Activated T-helper 2 cell treated with anti-CD3 and anti-CD28 coated beads, Interferon-gamma antibody, Interleukin-2, Interleukin-4, amounts not matched to agents 10 μg/mL and 5 μg/mL and 100 μg/mL, durations not matched to agents 14 hours and 24 hours and 36 hours (primary cell): ENCODE results near the gene FAM114A1. TPM values are rescaled to one million over a fixed set of nuclear protein-coding genes. Genes with fewer than 3 reads are reported as not detected.

Experiments
- DNase-seq: peaks from one replicate; pipeline ENCODE4 v3.0.0; 2021; ENCODE audit warnings: low spot score
- H3K27ac Mint-ChIP-seq: one replicate; pipeline ENCODE4 v1.8.0; 2021; ENCODE audit warnings: mixed read lengths
- H3K27me3 Mint-ChIP-seq: one replicate; pipeline ENCODE4 v1.8.0; 2021; ENCODE audit warnings: low read depth, mixed read lengths
- H3K36me3 Mint-ChIP-seq: one replicate; pipeline ENCODE4 v1.8.0; 2021; ENCODE audit warnings: low read depth, mixed read lengths
- H3K4me1 Mint-ChIP-seq: one replicate; pipeline ENCODE4 v1.8.0; 2021; ENCODE audit warnings: low read depth, mixed read lengths
- H3K4me3 Mint-ChIP-seq: one replicate; pipeline ENCODE4 v1.8.0; 2021; ENCODE audit warnings: low read depth, mild to moderate bottlenecking, moderate library complexity, mixed read lengths
- H3K9me3 Mint-ChIP-seq: one replicate; pipeline ENCODE4 v1.8.0; 2021; ENCODE audit warnings: mixed read lengths
- intact Hi-C: fragments of 100-400 bp; cut with micrococcal nuclease; formaldehyde crosslinking; loops from one replicate; pipeline ENCODE4 v1.15.1; 2023
- total RNA-seq: library from RNA; stranded (reverse); gene quantifications from 2 replicates; pipeline ENCODE4 v1.2.3, GENCODE V29; 2022

Gene FAM114A1
- total RNA-seq, 1 donor from 2014 or later: 0.14 TPM

- H3K4me1 Mint-ChIP-seq: peaks cover 10% of the 10 kb centered on the region
- no peaks in the 10 kb centered on the region for H3K9me3 Mint-ChIP-seq
- peaks cover 38% of the 10 kb centered on the region for H3K27me3 Mint-ChIP-seq
- H3K27ac Mint-ChIP-seq: no peak overlapping the region
- H3K4me3 Mint-ChIP-seq: no peak overlapping the region
- no peak for DNase-seq
- intact Hi-C loops: loop anchor here (10.0 kb wide), 1 partner anchor 691 kb away; no protein-coding TSS in a partner anchor
- no peaks in the 10 kb centered on the region for H3K36me3 Mint-ChIP-seq
These were observed 2.2 kb upstream of the FAM114A1 start for GRCh38 chr4:38865445-38865844.

- DNase-seq: no peak
- Mint-ChIP-seq H3K36me3 (no peaks in the 10 kb centered on the region), H3K4me1 (peaks cover 9% of the 10 kb centered on the region), H3K27ac (no peak overlapping the region), H3K27me3 (peaks cover 31% of the 10 kb centered on the region), H3K9me3 (no peaks in the 10 kb centered on the region), H3K4me3 (peak overlapping the region; percentile 75)
- intact Hi-C loops: loop anchor here (10.0 kb wide), 1 partner anchor 692 kb away; no protein-coding TSS in a partner anchor
These were observed 581 bp upstream of the FAM114A1 start for GRCh38 chr4:38866973-38867477.

DNA sequence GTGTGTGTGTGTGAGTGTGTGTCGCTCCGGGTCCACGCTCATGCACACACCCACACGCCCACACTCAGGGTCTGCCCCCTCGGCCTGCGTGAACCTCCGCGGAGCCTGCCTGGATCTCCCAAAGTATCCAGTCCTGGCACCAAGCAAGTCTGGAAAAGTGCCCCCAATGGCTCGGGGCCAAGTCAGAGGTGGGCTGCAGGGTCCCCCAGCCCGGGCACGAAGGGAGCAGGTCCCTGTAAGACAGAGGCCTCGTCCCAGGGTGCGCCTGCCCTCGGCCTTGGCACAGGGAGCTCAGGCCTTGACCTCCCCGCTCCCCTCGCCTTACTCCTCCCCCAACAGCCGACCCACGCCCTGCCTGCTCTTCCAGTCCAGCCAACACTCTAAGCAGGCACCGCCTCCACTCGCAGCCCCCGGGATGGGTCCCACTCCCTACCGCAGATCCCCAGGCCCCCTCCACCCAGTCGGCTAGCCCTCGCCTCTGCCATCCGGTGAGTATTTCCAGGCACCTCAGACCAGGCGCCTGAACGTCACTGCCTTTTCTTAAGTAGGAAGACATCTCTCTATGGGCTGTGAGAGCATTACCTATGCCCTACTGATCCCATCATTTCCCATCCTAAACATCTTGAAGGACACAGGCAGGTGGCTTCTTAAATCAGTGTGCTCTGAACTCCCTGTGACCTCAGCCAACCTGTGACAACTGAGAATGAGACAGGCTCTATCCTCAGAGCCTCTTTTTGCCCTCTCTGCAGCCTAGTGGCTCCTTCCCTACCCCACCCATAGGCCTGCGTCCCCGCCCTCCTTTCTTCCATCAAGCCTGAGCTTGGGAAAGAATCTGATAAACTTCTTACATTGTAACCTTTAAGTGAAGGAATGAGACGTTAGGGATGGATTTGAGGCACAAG is 704 bp downstream of the FAM114A1 start:
- no peak for DNase-seq

DNA sequence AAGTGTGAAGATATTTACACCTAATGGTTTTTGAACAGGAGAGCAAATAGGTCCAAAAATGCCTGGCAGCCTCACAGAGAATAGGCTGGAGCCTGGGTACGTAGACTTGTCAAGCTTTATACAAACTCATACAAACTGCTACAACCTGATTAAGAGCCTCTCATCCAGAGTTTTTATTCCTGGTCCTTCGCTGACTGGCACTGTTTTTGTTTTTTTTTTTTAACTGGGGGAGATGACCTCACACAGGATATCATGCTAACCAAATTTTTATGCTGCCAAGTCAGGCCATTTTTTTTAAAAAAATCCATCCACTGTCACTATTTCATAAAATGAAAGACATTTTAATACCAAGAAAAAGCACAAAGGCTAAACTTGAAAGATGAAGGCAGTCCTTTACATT is 1.9 kb downstream of the FAM114A1 start:
- no peak overlapping the region for H3K4me3 Mint-ChIP-seq
- intact Hi-C loops: loop anchor here (10.0 kb wide), 1 partner anchor 695 kb away; no protein-coding TSS in a partner anchor
- no peaks in the 10 kb centered on the region for H3K36me3 Mint-ChIP-seq
- DNase-seq: no peak
- peaks cover 31% of the 10 kb centered on the region for H3K27me3 Mint-ChIP-seq
- no peak overlapping the region for H3K27ac Mint-ChIP-seq
- H3K9me3 Mint-ChIP-seq: no peaks in the 10 kb centered on the region
- H3K4me1 Mint-ChIP-seq: peaks cover 9% of the 10 kb centered on the region

More for the DNA sequence above, 704 bp downstream of the FAM114A1 start:
- peaks cover 30% of the 10 kb centered on the region for H3K27me3 Mint-ChIP-seq
- no peak overlapping the region for H3K27ac Mint-ChIP-seq
- peak overlapping the region; percentile 70 for H3K4me3 Mint-ChIP-seq
- no peaks in the 10 kb centered on the region for H3K9me3 Mint-ChIP-seq
- peaks cover 9% of the 10 kb centered on the region for H3K4me1 Mint-ChIP-seq
- intact Hi-C loops: loop anchor here (10.0 kb wide), 1 partner anchor 694 kb away; no protein-coding TSS in a partner anchor
- no peaks in the 10 kb centered on the region for H3K36me3 Mint-ChIP-seq

- no peak overlapping the region for H3K27ac Mint-ChIP-seq
- H3K4me1 Mint-ChIP-seq: peaks cover 9% of the 10 kb centered on the region
- no peak for DNase-seq
- H3K36me3 Mint-ChIP-seq: no peaks in the 10 kb centered on the region
- H3K9me3 Mint-ChIP-seq: no peaks in the 10 kb centered on the region
- peaks cover 35% of the 10 kb centered on the region for H3K27me3 Mint-ChIP-seq
- no peak overlapping the region for H3K4me3 Mint-ChIP-seq
- intact Hi-C loops: no loop called here
These were observed 2.6 kb downstream of the FAM114A1 start for GRCh38 chr4:38870098-38870808.

DNA sequence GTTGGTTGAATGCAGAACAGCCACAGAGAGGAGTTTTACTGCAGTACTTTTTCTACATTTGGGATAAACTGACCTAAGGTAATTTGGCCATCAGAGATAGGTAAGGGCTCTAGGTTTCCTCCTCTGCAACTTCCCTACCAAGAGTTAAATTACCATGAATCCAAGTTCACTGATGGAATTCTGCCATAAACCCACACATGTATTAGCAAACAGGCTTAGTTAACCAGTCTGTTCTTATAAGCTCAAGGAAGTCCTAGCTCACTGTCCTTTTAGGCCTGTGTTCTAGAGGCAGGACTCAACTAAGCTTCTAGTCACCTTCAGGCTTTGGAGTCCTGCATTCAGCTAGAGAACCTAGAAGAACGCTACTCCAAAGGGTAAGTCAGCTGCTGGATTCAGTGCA is 4.0 kb downstream of the FAM114A1 start:
- Mint-ChIP-seq H3K4me3 (no peak overlapping the region), H3K36me3 (no peaks in the 10 kb centered on the region), H3K9me3 (no peaks in the 10 kb centered on the region), H3K4me1 (peaks cover 9% of the 10 kb centered on the region), H3K27me3 (peaks cover 42% of the 10 kb centered on the region), H3K27ac (no peak overlapping the region)
- no peak for DNase-seq
- intact Hi-C loops: no loop called here

GRCh38 chr4:38872620-38873019 is 5.0 kb downstream of the FAM114A1 start:
- Mint-ChIP-seq H3K9me3 (no peaks in the 10 kb centered on the region), H3K4me1 (peaks cover 5% of the 10 kb centered on the region)

GRCh38 chr4:38873290-38873944 is 5.8 kb downstream of the FAM114A1 start:
- intact Hi-C loops: no loop called here
- Mint-ChIP-seq H3K4me3 (no peak overlapping the region), H3K4me1 (peaks cover 4% of the 10 kb centered on the region), H3K27me3 (peaks cover 36% of the 10 kb centered on the region), H3K9me3 (no peaks in the 10 kb centered on the region), H3K27ac (no peak overlapping the region), H3K36me3 (no peaks in the 10 kb centered on the region)
- DNase-seq: no peak

More at GRCh38 chr4:38872620-38873019, 5.0 kb downstream of the FAM114A1 start:
- no peak overlapping the region for H3K4me3 Mint-ChIP-seq
- no peak for DNase-seq
- intact Hi-C loops: no loop called here
- H3K36me3 Mint-ChIP-seq: no peaks in the 10 kb centered on the region
- no peak overlapping the region for H3K27ac Mint-ChIP-seq
- H3K27me3 Mint-ChIP-seq: peaks cover 38% of the 10 kb centered on the region

- Mint-ChIP-seq H3K4me1 (no peaks in the 10 kb centered on the region), H3K27ac (no peak overlapping the region), H3K9me3 (no peaks in the 10 kb centered on the region), H3K4me3 (no peak overlapping the region), H3K27me3 (peaks cover 25% of the 10 kb centered on the region), H3K36me3 (no peaks in the 10 kb centered on the region)
- no peak for DNase-seq
- intact Hi-C loops: no loop called here
These were observed 9.0 kb downstream of the FAM114A1 start for GRCh38 chr4:38876636-38877035.

DNA sequence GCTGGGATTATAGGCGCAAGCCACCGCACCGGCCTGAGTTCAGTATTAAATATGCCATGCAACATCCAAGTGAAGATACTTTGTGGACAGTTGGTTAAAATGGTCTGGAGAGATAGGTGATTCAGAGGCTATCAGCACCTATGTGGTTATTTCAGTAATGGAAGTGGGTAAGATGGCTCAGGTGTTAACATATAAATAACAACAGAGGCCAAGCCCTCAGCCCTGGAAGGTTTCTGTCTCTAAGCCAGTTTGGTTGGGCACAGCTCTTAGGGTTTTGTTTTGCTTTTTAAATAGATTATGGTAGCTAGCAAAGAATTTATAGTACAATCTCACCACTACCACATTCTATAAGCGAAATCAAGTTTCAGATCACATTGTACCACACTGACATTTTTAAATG is 16.6 kb downstream of the FAM114A1 start:
- Mint-ChIP-seq H3K27me3 (no peaks in the 10 kb centered on the region), H3K27ac (no peak overlapping the region), H3K9me3 (no peaks in the 10 kb centered on the region), H3K4me3 (no peak overlapping the region), H3K36me3 (no peaks in the 10 kb centered on the region), H3K4me1 (peaks cover 10% of the 10 kb centered on the region)
- DNase-seq: no peak
- intact Hi-C loops: no loop called here

GRCh38 chr4:38889143-38889542 is 21.5 kb downstream of the FAM114A1 start:
- H3K27me3 Mint-ChIP-seq: no peaks in the 10 kb centered on the region
- peak overlapping the region; percentile 86 for H3K27ac Mint-ChIP-seq
- H3K4me3 Mint-ChIP-seq: no peak overlapping the region
- H3K9me3 Mint-ChIP-seq: no peaks in the 10 kb centered on the region
- H3K4me1 Mint-ChIP-seq: peaks cover 20% of the 10 kb centered on the region
- no peaks in the 10 kb centered on the region for H3K36me3 Mint-ChIP-seq
- no peak for DNase-seq
- intact Hi-C loops: no loop called here
